Measurements from ENCODE around the gene SPINT4.

SPINT4 gene

GRCh38 chr20:45765980-45766379, 43.8 kb downstream of the SPINT4 start:
- DNase-seq: no peak

- no peak for DNase-seq
Observed at GRCh38 chr20:45768479-45768878, 46.3 kb downstream of the SPINT4 start.

- DNase-seq: peak; percentile 72 to 95 (median 77)
Observed at GRCh38 chr20:45771182-45771759, 49.1 kb downstream of the SPINT4 start.

- no peak for DNase-seq
Observed at GRCh38 chr20:45772693-45773092, 50.5 kb downstream of the SPINT4 start.

GRCh38 chr20:45774945-45775344, 52.8 kb downstream of the SPINT4 start:
- DNase-seq: no peak

- no peak for DNase-seq
Observed at GRCh38 chr20:45775411-45775810, 53.3 kb downstream of the SPINT4 start.

Data from NCI-H1417 (cell line).